DOHH2 (cell line): ENCODE measurements around the gene NEUROG2.

Source experiments
- H3F3A ChIP-seq: fragments of 200-600 bp; sonication (generic), shearing (Covaris generic); 2 replicates; pipeline ENCODE4 v1.6.0; 2016; ENCODE audit warnings: antibody characterized with exemption, mild to moderate bottlenecking; ENCODE audit not compliant: control insufficient read depth, insufficient read depth
- H3K27ac ChIP-seq: fragments of 200-600 bp; sonication (generic); 2 replicates; pipeline ENCODE4 v1.5.1; 2014; ENCODE audit warnings: low read depth, mild to moderate bottlenecking, low read length, moderate library complexity
- H3K27me3 ChIP-seq: fragments of 200-600 bp; sonication (generic); 2 replicates; pipeline ENCODE4 v1.6.1; 2014; ENCODE audit warnings: mild to moderate bottlenecking, low read length, mixed read lengths; ENCODE audit not compliant: control insufficient read depth
- H3K36me3 ChIP-seq: fragments of 200-600 bp; sonication (generic); 2 replicates; pipeline ENCODE4 v1.6.1; 2014; ENCODE audit warnings: mild to moderate bottlenecking, low read length, moderate library complexity, mixed read lengths; ENCODE audit not compliant: control insufficient read depth
- H3K4me1 ChIP-seq: fragments of 200-600 bp; sonication (generic); 2 replicates; pipeline ENCODE4 v1.6.1; 2014; ENCODE audit warnings: mild to moderate bottlenecking, low read length, mixed read lengths; ENCODE audit not compliant: control insufficient read depth
- H3K4me2 ChIP-seq: fragments of 200-600 bp; sonication (generic); 2 replicates; pipeline ENCODE4 v1.6.0; 2014; ENCODE audit warnings: mild to moderate bottlenecking, low read length, moderate library complexity
- H3K4me3 ChIP-seq: fragments of 200-600 bp; sonication (generic); 2 replicates; pipeline ENCODE4 v1.5.1; 2014; ENCODE audit warnings: mild to moderate bottlenecking, low read length, mixed read lengths
- H3K79me2 ChIP-seq: fragments of 200-600 bp; sonication (generic); 2 replicates; pipeline ENCODE4 v1.6.1; 2014; ENCODE audit warnings: mild to moderate bottlenecking, low read length, mixed read lengths; ENCODE audit not compliant: control insufficient read depth
- H3K9me2 ChIP-seq: fragments of 200-600 bp; sonication (generic); replicated peaks from 2 replicates; pipeline ENCODE4 v1.6.1; 2014; ENCODE audit warnings: mild to moderate bottlenecking, low read length, mixed read lengths; ENCODE audit not compliant: control insufficient read depth
- H3K9me3 ChIP-seq: fragments of 200-600 bp; sonication (generic); 2 replicates; pipeline ENCODE4 v1.6.1; 2014; ENCODE audit warnings: antibody characterized with exemption, low read length, mixed read lengths; ENCODE audit not compliant: control insufficient read depth, insufficient read depth
- H4K20me1 ChIP-seq: fragments of 200-600 bp; sonication (generic); 2 replicates; pipeline ENCODE4 v1.6.0; 2014; ENCODE audit warnings: low read depth, mild to moderate bottlenecking, antibody characterized with exemption, low read length, moderate library complexity; ENCODE audit not compliant: control insufficient read depth, insufficient read depth
- CTCF ChIP-seq: fragments of 200-600 bp; sonication (generic); IDR thresholded peaks from one replicate; pipeline ENCODE4 v1.5.1; 2014; ENCODE audit warnings: antibody characterized with exemption, mild to moderate bottlenecking, low read depth, low read length; ENCODE audit not compliant: poor library complexity, severe bottlenecking
- EZH2phosphoT487 ChIP-seq: fragments of 200-600 bp; sonication (generic); IDR thresholded peaks from 2 replicates; pipeline ENCODE4 v1.6.1; 2017; ENCODE audit warnings: borderline replicate concordance, mild to moderate bottlenecking, antibody characterized with exemption, low read length, moderate library complexity, mixed read lengths

Gene NEUROG2

GRCh38 chr4:112532267-112532666 lies 16.3 kb upstream of the NEUROG2 start:
- Histone ChIP-seq H3K4me1 (no peaks in the 10 kb centered on the region), H4K20me1 (no peaks in the 10 kb centered on the region), H3K9me3 (no peaks in the 10 kb centered on the region), H3K4me2 (no peak overlapping the region), H3K36me3 (no peaks in the 10 kb centered on the region), H3F3A (no peaks in the 10 kb centered on the region; the same call in 1 of the 2 replicates), H3K9me2 (no peaks in the 10 kb centered on the region), H3K27ac (no peak overlapping the region), H3K27me3 (no peaks in the 10 kb centered on the region), H3K4me3 (no peak overlapping the region), H3K79me2 (no peaks in the 10 kb centered on the region)
- no peak for TF ChIP-seq EZH2phosphoT487
- no peak for TF ChIP-seq CTCF

GRCh38 chr4:112531146-112531545 lies 15.2 kb upstream of the NEUROG2 start:
- H3K79me2 ChIP-seq, result no peaks in the 10 kb centered on the region
- TF ChIP-seq CTCF (no peak), EZH2phosphoT487 (no peak)
- H3F3A ChIP-seq, result no peaks in the 10 kb centered on the region; the same call in 1 of the 2 replicates
- H3K4me2 ChIP-seq, result no peak overlapping the region
- H3K27ac ChIP-seq, result no peak overlapping the region
- no peaks in the 10 kb centered on the region for H4K20me1 ChIP-seq
- H3K36me3 ChIP-seq, result no peaks in the 10 kb centered on the region
- H3K9me2 ChIP-seq, result no peaks in the 10 kb centered on the region
- no peaks in the 10 kb centered on the region for H3K27me3 ChIP-seq
- no peaks in the 10 kb centered on the region for H3K4me1 ChIP-seq
- no peak overlapping the region for H3K4me3 ChIP-seq
- H3K9me3 ChIP-seq, result no peaks in the 10 kb centered on the region

- H3K4me1 ChIP-seq, result peaks cover 24% of the 10 kb centered on the region
- H3K4me3 ChIP-seq, result no peak overlapping the region
- H3K9me2 ChIP-seq, result no peaks in the 10 kb centered on the region
- H3K27me3 ChIP-seq, result peaks cover 17% of the 10 kb centered on the region
- no peak for TF ChIP-seq CTCF
- TF ChIP-seq EZH2phosphoT487, result no peak
- no peaks in the 10 kb centered on the region for H3K79me2 ChIP-seq
- no peak overlapping the region for H3K27ac ChIP-seq
- no peaks in the 10 kb centered on the region for H4K20me1 ChIP-seq
- H3K4me2 ChIP-seq, result no peak overlapping the region
- no peaks in the 10 kb centered on the region for H3K36me3 ChIP-seq
- H3K9me3 ChIP-seq, result no peaks in the 10 kb centered on the region
- H3F3A ChIP-seq, result no peaks in the 10 kb centered on the region
Measured at GRCh38 chr4:112526061-112526460, 10.1 kb upstream of the NEUROG2 start.
